ENCODE measurements around the gene GNG7.
A peak's percentile ranks its signal among the peaks of the same experiment; 100 is the strongest.

GRCh38 chr19:2540646-2541454 is 161.6 kb downstream of the GNG7 start:
- TF ChIP-seq, protein P1, sequence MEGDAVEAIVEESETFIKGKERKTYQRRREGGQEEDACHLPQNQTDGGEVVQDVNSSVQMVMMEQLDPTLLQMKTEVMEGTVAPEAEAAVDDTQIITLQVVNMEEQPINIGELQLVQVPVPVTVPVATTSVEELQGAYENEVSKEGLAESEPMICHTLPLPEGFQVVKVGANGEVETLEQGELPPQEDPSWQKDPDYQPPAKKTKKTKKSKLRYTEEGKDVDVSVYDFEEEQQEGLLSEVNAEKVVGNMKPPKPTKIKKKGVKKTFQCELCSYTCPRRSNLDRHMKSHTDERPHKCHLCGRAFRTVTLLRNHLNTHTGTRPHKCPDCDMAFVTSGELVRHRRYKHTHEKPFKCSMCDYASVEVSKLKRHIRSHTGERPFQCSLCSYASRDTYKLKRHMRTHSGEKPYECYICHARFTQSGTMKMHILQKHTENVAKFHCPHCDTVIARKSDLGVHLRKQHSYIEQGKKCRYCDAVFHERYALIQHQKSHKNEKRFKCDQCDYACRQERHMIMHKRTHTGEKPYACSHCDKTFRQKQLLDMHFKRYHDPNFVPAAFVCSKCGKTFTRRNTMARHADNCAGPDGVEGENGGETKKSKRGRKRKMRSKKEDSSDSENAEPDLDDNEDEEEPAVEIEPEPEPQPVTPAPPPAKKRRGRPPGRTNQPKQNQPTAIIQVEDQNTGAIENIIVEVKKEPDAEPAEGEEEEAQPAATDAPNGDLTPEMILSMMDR (IDR thresholded peaks at IDR 0.05), result peak in 2 of 4 experiments; percentile 57 to 71
- peak; percentile 94 for TF ChIP-seq POLR2AphosphoS5 (IDR thresholded peaks at IDR 0.05)
